H9 (cell line): ENCODE measurements around the gene NPAS2. TPM values are rescaled to one million over a fixed set of nuclear protein-coding genes. Genes with fewer than 3 reads are reported as not detected.
A peak's percentile ranks its signal among the peaks of the same experiment; 100 is the strongest.

Experiments used
- DNase-seq: peaks from one replicate; pipeline ENCODE4 v3.0.0-alpha.2; 2017
- H2AFZ ChIP-seq: one replicate; pipeline ENCODE4 v1.6.1; 2013; ENCODE audit warnings: mild to moderate bottlenecking, low read length, control low read depth, moderate library complexity
- H2AK5ac ChIP-seq: 2 replicates; pipeline ENCODE4 v1.6.1; 2013; ENCODE audit warnings: low read length, control low read depth, mixed read lengths; ENCODE audit not compliant: insufficient read length
- H2BK120ac ChIP-seq: one replicate; pipeline ENCODE4 v1.6.1; 2013; ENCODE audit warnings: low read depth, mild to moderate bottlenecking, low read length, control low read depth, inconsistent platforms; ENCODE audit not compliant: poor library complexity, severe bottlenecking
- H2BK12ac ChIP-seq: 2 replicates; pipeline ENCODE4 v1.6.1; 2013; ENCODE audit warnings: low read length, control low read depth, mixed read lengths, low read depth; ENCODE audit not compliant: insufficient read length
- H2BK15ac ChIP-seq: 2 replicates; pipeline ENCODE4 v1.6.1; 2013; ENCODE audit warnings: low read depth, low read length, control low read depth
- H2BK20ac ChIP-seq: one replicate; pipeline ENCODE4 v1.6.1; 2013; ENCODE audit warnings: low read depth, mild to moderate bottlenecking, low read length, control low read depth, inconsistent platforms; ENCODE audit not compliant: poor library complexity, severe bottlenecking
- H2BK5ac ChIP-seq: 2 replicates; pipeline ENCODE4 v1.6.1; 2013; ENCODE audit warnings: low read length, control low read depth, mixed read lengths; ENCODE audit not compliant: insufficient read length
- H3K14ac ChIP-seq: 2 replicates; pipeline ENCODE4 v1.6.1; 2013; ENCODE audit warnings: low read length, control low read depth; ENCODE audit not compliant: insufficient read depth
- H3K18ac ChIP-seq: 2 replicates; pipeline ENCODE4 v1.6.1; 2013; ENCODE audit warnings: low read depth, mild to moderate bottlenecking, mixed read lengths, low read length, control low read depth; ENCODE audit not compliant: insufficient read length
- H3K23ac ChIP-seq: 2 replicates; pipeline ENCODE4 v1.6.1; 2013; ENCODE audit warnings: low read length, control low read depth, mixed read lengths, low read depth; ENCODE audit not compliant: insufficient read length
- H3K23me2 ChIP-seq: 2 replicates; pipeline ENCODE4 v1.6.1; 2013; ENCODE audit warnings: low read depth, mild to moderate bottlenecking, mixed read lengths, low read length, control low read depth; ENCODE audit not compliant: insufficient read length, poor library complexity, severe bottlenecking
- H3K27ac ChIP-seq: 2 replicates; pipeline ENCODE4 v1.5.1; 2013; ENCODE audit warnings: low read length, control low read depth, mixed read lengths, low read depth; ENCODE audit not compliant: insufficient read length
- H3K27me3 ChIP-seq: 2 replicates; pipeline ENCODE4 v1.6.1; 2013; ENCODE audit warnings: low read length, control low read depth, inconsistent platforms; ENCODE audit not compliant: insufficient read depth
- H3K4ac ChIP-seq: 2 replicates; pipeline ENCODE4 v1.6.1; 2013; ENCODE audit warnings: low read depth, mild to moderate bottlenecking, control low read depth, inconsistent platforms, low read length, moderate library complexity
- H3K4me1 ChIP-seq: 2 replicates; pipeline ENCODE4 v1.6.1; 2013; ENCODE audit warnings: low read length, control low read depth, inconsistent platforms; ENCODE audit not compliant: insufficient read depth
- H3K4me2 ChIP-seq: 2 replicates; pipeline ENCODE4 v1.6.1; 2013; ENCODE audit warnings: low read length, control low read depth, mixed read lengths; ENCODE audit not compliant: insufficient read length, insufficient read depth
- H3K56ac ChIP-seq: 2 replicates; pipeline ENCODE4 v1.6.1; 2013; ENCODE audit warnings: low read depth, mild to moderate bottlenecking, mixed read lengths, low read length, control low read depth; ENCODE audit not compliant: insufficient read length
- H3K79me1 ChIP-seq: 2 replicates; pipeline ENCODE4 v1.6.1; 2013; ENCODE audit warnings: low read depth, mild to moderate bottlenecking, moderate library complexity, low read length, control low read depth, inconsistent platforms; ENCODE audit not compliant: insufficient read depth, poor library complexity, severe bottlenecking
- H3K79me2 ChIP-seq: 2 replicates; pipeline ENCODE4 v1.6.1; 2013; ENCODE audit warnings: low read length, control low read depth, inconsistent platforms; ENCODE audit not compliant: insufficient read depth
- H3K9ac ChIP-seq: 2 replicates; pipeline ENCODE4 v1.6.1; 2013; ENCODE audit warnings: low read length, control low read depth, mixed read lengths; ENCODE audit not compliant: insufficient read length; ENCODE audit errors: extremely low read depth
- H3K9me3 ChIP-seq: one replicate; pipeline ENCODE4 v1.6.1; 2013; ENCODE audit warnings: low read depth, low read length, inconsistent platforms; ENCODE audit not compliant: control insufficient read depth
- H3T11ph ChIP-seq: one replicate; pipeline ENCODE4 v1.6.1; 2013; ENCODE audit warnings: mild to moderate bottlenecking, low read length, control low read depth, inconsistent platforms
- H4K20me1 ChIP-seq: one replicate; pipeline ENCODE4 v1.6.1; 2013; ENCODE audit not compliant: control insufficient read depth, insufficient read length, insufficient read depth
- H4K5ac ChIP-seq: 2 replicates; pipeline ENCODE4 v1.6.1; 2013; ENCODE audit warnings: low read depth, mild to moderate bottlenecking, mixed read lengths, low read length, control low read depth; ENCODE audit not compliant: insufficient read length
- H4K8ac ChIP-seq: replicated peaks from 2 replicates; pipeline ENCODE4 v1.6.1; 2013; ENCODE audit warnings: low read length, control low read depth, mixed read lengths, low read depth; ENCODE audit not compliant: insufficient read length
- H4K91ac ChIP-seq: 2 replicates; pipeline ENCODE4 v1.6.1; 2013; ENCODE audit warnings: low read depth, mild to moderate bottlenecking, moderate library complexity, mixed read lengths, low read length, control low read depth; ENCODE audit not compliant: insufficient read length
- H3K27ac Mint-ChIP-seq, 3 experiments: 2 replicates in 2 of 3; 3 replicates in 1 of 3; pipeline ENCODE4 v1.8.0; 2020 to 2021; ENCODE audit warnings: mixed read lengths in 3 of 3, mild to moderate bottlenecking in 1 of 3, moderate library complexity in 1 of 3
- H3K27me3 Mint-ChIP-seq: 2 replicates; pipeline ENCODE4 v1.8.0; 2021; ENCODE audit warnings: low read depth, mild to moderate bottlenecking, moderate library complexity, mixed read lengths
- H3K36me3 Mint-ChIP-seq, 3 experiments: 2 replicates in 2 of 3; 3 replicates in 1 of 3; pipeline ENCODE4 v1.8.0; 2020 to 2021; ENCODE audit warnings: low read depth in 3 of 3, mixed read lengths in 3 of 3; ENCODE audit not compliant: insufficient read depth in 1 of 3
- H3K4me1 Mint-ChIP-seq, 2 experiments: 2 replicates each; pipeline ENCODE4 v1.8.0; 2020; ENCODE audit warnings: mixed read lengths in 2 of 2
- H3K4me3 Mint-ChIP-seq, 2 experiments: 2 replicates in 1 of 2; 3 replicates in 1 of 2; pipeline ENCODE4 v1.8.0; 2020 to 2021; ENCODE audit warnings: mild to moderate bottlenecking in 2 of 2, mixed read lengths in 2 of 2, moderate library complexity in 1 of 2
- H3K9me3 Mint-ChIP-seq, 2 experiments: 2 replicates in 1 of 2; 3 replicates in 1 of 2; pipeline ENCODE4 v1.8.0; 2020; ENCODE audit warnings: mild to moderate bottlenecking in 2 of 2, mixed read lengths in 2 of 2, moderate library complexity in 1 of 2
- CTCF ChIP-seq: fragments of 200-600 bp; sonication (generic); conservative IDR thresholded peaks from 3 replicates; pipeline ENCODE4 v1.8.0; 2021; ENCODE audit warnings: antibody characterized with exemption, mild to moderate bottlenecking
- WGBS: extraction: QIAGEN DNeasy Blood & Tissue Kit; methylation state at CpG from one replicate; pipeline ENCODE4 v1.1.7; 2013; ENCODE audit warnings: missing lambda C conversion rate, low lambda C conversion rate, mixed read lengths; ENCODE audit not compliant: insufficient read length; ENCODE audit errors: extremely low coverage; 5-methylcytosine and 5-hydroxymethylcytosine counted together
- total RNA-seq: library from RNA; stranded (reverse); gene quantifications from 2 replicates; pipeline ENCODE4 v1.2.1, GENCODE V29; 2021

Gene NPAS2
- total RNA-seq, 1 experiment from 2014 or later = 1.3 TPM

- Histone ChIP-seq H3K18ac (no peak overlapping the region), H3K4me2 (no peak overlapping the region), H4K5ac (no peak overlapping the region), H4K8ac (no peak overlapping the region), H3K23me2 (no peaks in the 10 kb centered on the region), H2BK120ac (no peak overlapping the region), H3K23ac (no peak overlapping the region), H2BK15ac (no peak overlapping the region), H2BK5ac (no peak overlapping the region), H3K79me1 (no peaks in the 10 kb centered on the region), H3K27me3 (no peaks in the 10 kb centered on the region), H2BK12ac (no peak overlapping the region), H3K4me1 (peaks cover 6% of the 10 kb centered on the region; the same call in 1 of the 2 replicates), H3K56ac (no peak overlapping the region), H3K27ac (no peak overlapping the region), H2AK5ac (no peak overlapping the region), H2AFZ (no peak overlapping the region), H3K4ac (no peak overlapping the region), H3K14ac (no peak overlapping the region), H3K9ac (no peak overlapping the region), H3K79me2 (no peaks in the 10 kb centered on the region), H4K20me1 (no peaks in the 10 kb centered on the region), H3K9me3 (no peaks in the 10 kb centered on the region), H2BK20ac (no peak overlapping the region), H4K91ac (no peak overlapping the region), H3T11ph (no peak overlapping the region)
- WGBS = 100% methylated on average over 1 of the region's 3 CpGs
- Mint-ChIP-seq H3K9me3 (no peaks in the 10 kb centered on the region), H3K27ac (peak overlapping the region in 1 of 3 experiments; percentile 11; a peak in 2 of 7 replicates), H3K36me3 (no peaks in the 10 kb centered on the region), H3K4me1 (peaks cover 17 to 34% of the 10 kb centered on the region in 2 experiments), H3K27me3 (peaks cover 3% of the 10 kb centered on the region; the same call in 1 of the 2 replicates), H3K4me3 (no peak overlapping the region)
- no peak for TF ChIP-seq CTCF
- DNase-seq = no peak
Measured at GRCh38 chr2:100879296-100879695, 59.4 kb downstream of the NPAS2 start.
